ENCODE measurements around the gene SORBS2. TPM values are rescaled to one million over a fixed set of nuclear protein-coding genes. Genes with fewer than 3 reads are reported as not detected.

Gene SORBS2
- total and polyA plus RNA-seq, 2 donors (not counting 1 experiment from before 2014, with no cell fraction given) = 0.33 to 3.0 TPM

DNA sequence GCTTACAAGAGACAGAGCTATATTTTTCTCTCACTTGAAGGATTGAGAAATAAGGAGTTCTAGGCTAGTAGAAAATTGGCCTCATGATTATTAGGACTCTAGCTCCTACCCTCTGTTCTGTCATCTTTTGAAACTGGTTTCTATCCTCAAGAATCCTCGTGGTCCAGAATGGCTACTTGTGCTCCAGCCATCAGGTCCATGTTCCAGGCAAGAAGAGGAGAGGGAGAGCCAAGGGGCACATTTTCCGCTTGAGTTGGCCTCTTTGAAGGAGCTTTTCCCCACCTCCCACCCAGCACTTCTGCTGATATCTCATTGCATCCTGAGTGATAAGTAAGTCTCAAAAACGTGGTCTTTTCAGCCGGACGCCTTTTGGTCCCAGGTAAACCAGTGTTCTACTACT, 7.2 kb upstream of the SORBS2 start:
- Histone ChIP-seq H3K4me2 (ENCODE audit: extremely low read depth, insufficient read depth, low read length) (no peak overlapping the region), H2AFZ (ENCODE audit: low read length) (no peak overlapping the region), H3K9ac (ENCODE audit: insufficient read depth, low read length) (no peak overlapping the region), H3K27me3 (ENCODE audit: control insufficient read depth, insufficient read depth, low read length) (no peaks in the 10 kb centered on the region), H3K4me3 (replicated peaks in 1 of 4; ENCODE audit: control extremely low read depth in 1 of 4, insufficient read depth in 1 of 4, low read depth in 3 of 4, low read length in 4 of 4) (no peak overlapping the region), H3K9me3 (ENCODE audit: control insufficient read depth, insufficient read depth, low read depth, low read length) (no peaks in the 10 kb centered on the region), H3K4me1 (ENCODE audit: control insufficient read depth, extremely low read depth, insufficient read depth, low read length) (no peaks in the 10 kb centered on the region), H4K20me1 (ENCODE audit: control insufficient read depth, extremely low read depth, insufficient read depth, low read length) (no peaks in the 10 kb centered on the region), H3K36me3 (ENCODE audit: control insufficient read depth, insufficient read depth, low read length) (no peaks in the 10 kb centered on the region), H3K79me2 (ENCODE audit: control insufficient read depth, insufficient read depth, low read length) (no peaks in the 10 kb centered on the region), H3K27ac (ENCODE audit: insufficient read depth, low read length) (no peak overlapping the region)
- DNase-seq (ENCODE audit: low read depth in 2 of 2) = no peak
- TF ChIP-seq EZH2 (IDR thresholded peaks at IDR 0.05; ENCODE audit: low read length, missing control alignments) = no peak
- TF ChIP-seq, protein P1, sequence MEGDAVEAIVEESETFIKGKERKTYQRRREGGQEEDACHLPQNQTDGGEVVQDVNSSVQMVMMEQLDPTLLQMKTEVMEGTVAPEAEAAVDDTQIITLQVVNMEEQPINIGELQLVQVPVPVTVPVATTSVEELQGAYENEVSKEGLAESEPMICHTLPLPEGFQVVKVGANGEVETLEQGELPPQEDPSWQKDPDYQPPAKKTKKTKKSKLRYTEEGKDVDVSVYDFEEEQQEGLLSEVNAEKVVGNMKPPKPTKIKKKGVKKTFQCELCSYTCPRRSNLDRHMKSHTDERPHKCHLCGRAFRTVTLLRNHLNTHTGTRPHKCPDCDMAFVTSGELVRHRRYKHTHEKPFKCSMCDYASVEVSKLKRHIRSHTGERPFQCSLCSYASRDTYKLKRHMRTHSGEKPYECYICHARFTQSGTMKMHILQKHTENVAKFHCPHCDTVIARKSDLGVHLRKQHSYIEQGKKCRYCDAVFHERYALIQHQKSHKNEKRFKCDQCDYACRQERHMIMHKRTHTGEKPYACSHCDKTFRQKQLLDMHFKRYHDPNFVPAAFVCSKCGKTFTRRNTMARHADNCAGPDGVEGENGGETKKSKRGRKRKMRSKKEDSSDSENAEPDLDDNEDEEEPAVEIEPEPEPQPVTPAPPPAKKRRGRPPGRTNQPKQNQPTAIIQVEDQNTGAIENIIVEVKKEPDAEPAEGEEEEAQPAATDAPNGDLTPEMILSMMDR (conservative IDR thresholded peaks at IDR 0.05 in 1 of 2, IDR thresholded peaks at IDR 0.05 in 1 of 2; ENCODE audit: low read depth in 1 of 2, low read length in 2 of 2) = no peak

DNA sequence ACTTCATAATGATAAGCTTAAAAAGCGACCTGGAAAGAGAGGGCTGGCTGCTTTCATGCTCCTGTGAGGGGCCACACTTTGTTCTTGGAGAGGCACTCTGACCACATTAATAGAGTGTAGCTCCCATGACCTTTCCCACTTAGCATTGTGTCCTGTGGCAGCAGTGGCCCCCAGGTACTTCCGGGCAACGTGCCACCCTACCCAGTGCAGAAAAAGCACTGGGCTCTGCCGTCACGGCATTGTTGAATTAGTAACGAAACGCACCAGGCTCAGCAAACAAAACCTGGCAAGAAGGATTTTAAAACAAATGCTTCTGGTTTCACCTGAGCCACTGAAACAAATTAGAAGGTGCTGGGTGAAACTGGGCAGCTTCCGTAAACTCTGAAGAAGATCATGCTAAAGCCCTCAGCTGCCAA, 5.4 kb upstream of the SORBS2 start:
- H3K36me3 ChIP-seq (ENCODE audit: control insufficient read depth, insufficient read depth, low read length) = no peaks in the 10 kb centered on the region
- H4K20me1 ChIP-seq (ENCODE audit: control insufficient read depth, extremely low read depth, insufficient read depth, low read length) = no peaks in the 10 kb centered on the region
- H3K9me3 ChIP-seq (ENCODE audit: control insufficient read depth, insufficient read depth, low read depth, low read length) = no peaks in the 10 kb centered on the region
- H3K4me3 ChIP-seq (replicated peaks in 1 of 4; ENCODE audit: control extremely low read depth in 1 of 4, insufficient read depth in 1 of 4, low read depth in 3 of 4, low read length in 4 of 4) = no peak overlapping the region
- no peak for DNase-seq (ENCODE audit: low read depth in 2 of 2)
- no peak overlapping the region for H3K9ac ChIP-seq (ENCODE audit: insufficient read depth, low read length)
- H3K79me2 ChIP-seq (ENCODE audit: control insufficient read depth, insufficient read depth, low read length) = no peaks in the 10 kb centered on the region
- H2AFZ ChIP-seq (ENCODE audit: low read length) = no peak overlapping the region
- H3K27ac ChIP-seq (ENCODE audit: insufficient read depth, low read length) = no peak overlapping the region
- H3K4me1 ChIP-seq (ENCODE audit: control insufficient read depth, extremely low read depth, insufficient read depth, low read length) = no peaks in the 10 kb centered on the region
- H3K27me3 ChIP-seq (ENCODE audit: control insufficient read depth, insufficient read depth, low read length) = no peaks in the 10 kb centered on the region
- TF ChIP-seq EZH2 (IDR thresholded peaks at IDR 0.05; ENCODE audit: low read length, missing control alignments) = no peak
- TF ChIP-seq, protein P1 (conservative IDR thresholded peaks at IDR 0.05 in 1 of 2, IDR thresholded peaks at IDR 0.05 in 1 of 2; ENCODE audit: low read depth in 1 of 2, low read length in 2 of 2) = no peak
- no peak overlapping the region for H3K4me2 ChIP-seq (ENCODE audit: extremely low read depth, insufficient read depth, low read length)

DNA sequence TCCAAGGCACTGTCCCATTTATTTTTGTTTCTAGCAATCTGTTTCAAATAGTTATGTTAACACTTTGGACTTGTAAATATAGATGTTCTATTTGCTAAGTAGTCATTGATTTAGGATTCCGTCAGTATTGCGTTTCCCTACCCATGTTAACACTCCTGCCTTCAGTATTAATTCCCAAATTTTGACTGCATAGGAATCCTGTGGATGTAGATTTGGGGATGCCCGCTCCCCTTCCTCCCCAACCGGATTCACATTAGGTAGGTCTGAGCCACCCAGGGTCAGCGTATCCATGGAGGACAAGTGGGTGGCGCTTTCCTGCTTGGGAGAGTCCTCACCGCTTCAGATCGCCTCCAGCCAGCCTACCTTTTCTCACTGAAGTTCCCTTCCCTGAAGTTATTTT, 1.1 kb upstream of the SORBS2 start:
- Histone ChIP-seq H3K79me2 (ENCODE audit: control insufficient read depth, insufficient read depth, low read length) (no peaks in the 10 kb centered on the region), H3K9me3 (ENCODE audit: control insufficient read depth, insufficient read depth, low read depth, low read length) (no peaks in the 10 kb centered on the region), H3K36me3 (ENCODE audit: control insufficient read depth, insufficient read depth, low read length) (no peaks in the 10 kb centered on the region), H3K9ac (ENCODE audit: insufficient read depth, low read length) (no peak overlapping the region), H3K4me1 (ENCODE audit: control insufficient read depth, extremely low read depth, insufficient read depth, low read length) (no peaks in the 10 kb centered on the region), H3K4me2 (ENCODE audit: extremely low read depth, insufficient read depth, low read length) (no peak overlapping the region), H2AFZ (ENCODE audit: low read length) (no peak overlapping the region), H3K27me3 (ENCODE audit: control insufficient read depth, insufficient read depth, low read length) (no peaks in the 10 kb centered on the region), H4K20me1 (ENCODE audit: control insufficient read depth, extremely low read depth, insufficient read depth, low read length) (no peaks in the 10 kb centered on the region), H3K27ac (ENCODE audit: insufficient read depth, low read length) (no peak overlapping the region), H3K4me3 (replicated peaks in 1 of 4; ENCODE audit: control extremely low read depth in 1 of 4, insufficient read depth in 1 of 4, low read depth in 3 of 4, low read length in 4 of 4) (no peak overlapping the region)
- no peak for TF ChIP-seq EZH2 (IDR thresholded peaks at IDR 0.05; ENCODE audit: low read length, missing control alignments)
- TF ChIP-seq, protein P1 (conservative IDR thresholded peaks at IDR 0.05 in 1 of 2, IDR thresholded peaks at IDR 0.05 in 1 of 2; ENCODE audit: low read depth in 1 of 2, low read length in 2 of 2) = no peak
- DNase-seq (ENCODE audit: low read depth in 2 of 2) = no peak

All from fibroblast of lung (primary cell).